Measurements from ENCODE around the gene NLGN2. TPM values are rescaled to one million over a fixed set of nuclear protein-coding genes. Genes with fewer than 3 reads are reported as not detected.
A peak's percentile ranks its signal among the peaks of the same experiment; 100 is the strongest.

NLGN2 gene
- total RNA-seq, 2 experiments from 2014 or later: 7.6 to 8.4 TPM

- H3K4me1 Mint-ChIP-seq (ENCODE audit: low read depth): peaks cover 10% of the 10 kb centered on the region
- no peak for ATAC-seq (ENCODE audit: poor library complexity)
- peak overlapping the region; percentile 74 to 77 for H3K27ac ChIP-seq (ENCODE audit: low read depth in 1 of 2, low read length in 2 of 2)
- TF ChIP-seq, protein P1, sequence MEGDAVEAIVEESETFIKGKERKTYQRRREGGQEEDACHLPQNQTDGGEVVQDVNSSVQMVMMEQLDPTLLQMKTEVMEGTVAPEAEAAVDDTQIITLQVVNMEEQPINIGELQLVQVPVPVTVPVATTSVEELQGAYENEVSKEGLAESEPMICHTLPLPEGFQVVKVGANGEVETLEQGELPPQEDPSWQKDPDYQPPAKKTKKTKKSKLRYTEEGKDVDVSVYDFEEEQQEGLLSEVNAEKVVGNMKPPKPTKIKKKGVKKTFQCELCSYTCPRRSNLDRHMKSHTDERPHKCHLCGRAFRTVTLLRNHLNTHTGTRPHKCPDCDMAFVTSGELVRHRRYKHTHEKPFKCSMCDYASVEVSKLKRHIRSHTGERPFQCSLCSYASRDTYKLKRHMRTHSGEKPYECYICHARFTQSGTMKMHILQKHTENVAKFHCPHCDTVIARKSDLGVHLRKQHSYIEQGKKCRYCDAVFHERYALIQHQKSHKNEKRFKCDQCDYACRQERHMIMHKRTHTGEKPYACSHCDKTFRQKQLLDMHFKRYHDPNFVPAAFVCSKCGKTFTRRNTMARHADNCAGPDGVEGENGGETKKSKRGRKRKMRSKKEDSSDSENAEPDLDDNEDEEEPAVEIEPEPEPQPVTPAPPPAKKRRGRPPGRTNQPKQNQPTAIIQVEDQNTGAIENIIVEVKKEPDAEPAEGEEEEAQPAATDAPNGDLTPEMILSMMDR (IDR thresholded peaks at IDR 0.05): no peak
- CTCF ChIA-PET: interaction anchor here (1.0 to 1.8 kb wide), 6 partner anchors 9 to 52 kb away, joined by 4 to 9 read pairs (median 7); partner anchors contain the start of genes PLSCR3 and TMEM256
- peaks cover 34% of the 10 kb centered on the region for H3K27me3 Mint-ChIP-seq
- H3K36me3 ChIP-seq (ENCODE audit: insufficient read depth, low read length): peaks cover 24% of the 10 kb centered on the region
- H3K9me3 ChIP-seq (ENCODE audit: control insufficient read depth in 1 of 2, insufficient read depth in 1 of 2, low read length in 2 of 2): no peaks in the 10 kb centered on the region
- intact Hi-C loops (cut with DNase I, micrococcal nuclease): loop anchor here (1.0 to 10.0 kb wide), 2 partner anchors 10 to 50 kb away; partner anchors contain the start of genes FGF11 (in 1 of the 2), PLSCR3 (in 1 of the 2) and TMEM102 (in 1 of the 2)
- peaks cover 36% of the 10 kb centered on the region for H3K36me3 Mint-ChIP-seq (ENCODE audit: low read depth)
- peaks cover 21 to 22% of the 10 kb centered on the region in 2 experiments for H3K27me3 ChIP-seq (ENCODE audit: control insufficient read depth in 1 of 2, insufficient read depth in 2 of 2, low read length in 2 of 2)
- POLR2A ChIA-PET: interaction anchor here (0.5 to 3.9 kb wide), 25 partner anchors 9 to 772 kb away, joined by 3 to 37 read pairs (median 4); partner anchors contain the start of genes ACAP1, NEURL4, NLGN2 and PLSCR3
- no peaks in the 10 kb centered on the region for H3K9me3 Mint-ChIP-seq
- H3K4me3 ChIP-seq (ENCODE audit: low read length): peak overlapping the region; percentile 64
- H3K4me3 Mint-ChIP-seq: peak overlapping the region; percentile 87
- peak in 2 of 14 experiments; percentile 8 to 36 for DNase-seq
- H3K27ac Mint-ChIP-seq: peak overlapping the region; percentile 91
- peaks cover 28% of the 10 kb centered on the region for H3K4me1 ChIP-seq (ENCODE audit: insufficient read depth, low read length)
These were observed 23.1 kb upstream of the NLGN2 start for GRCh38 chr17:7384489-7385081.

GRCh38 chr17:7388856-7389255, 18.8 kb upstream of the NLGN2 start:
- Histone ChIP-seq H3K4me3 (ENCODE audit: low read length) (no peak overlapping the region), H3K9me3 (ENCODE audit: control insufficient read depth in 1 of 2, insufficient read depth in 1 of 2, low read length in 2 of 2) (no peaks in the 10 kb centered on the region), H3K27ac (ENCODE audit: low read depth in 1 of 2, low read length in 2 of 2) (no peak overlapping the region), H3K4me1 (ENCODE audit: insufficient read depth, low read length) (peaks cover 52% of the 10 kb centered on the region), H3K36me3 (ENCODE audit: insufficient read depth, low read length) (peaks cover 55% of the 10 kb centered on the region), H3K27me3 (ENCODE audit: control insufficient read depth in 1 of 2, insufficient read depth in 2 of 2, low read length in 2 of 2) (no peaks in the 10 kb centered on the region)
- Mint-ChIP-seq H3K4me1 (ENCODE audit: low read depth) (peaks cover 29% of the 10 kb centered on the region), H3K4me3 (no peak overlapping the region), H3K27ac (no peak overlapping the region), H3K9me3 (no peaks in the 10 kb centered on the region), H3K27me3 (no peaks in the 10 kb centered on the region), H3K36me3 (ENCODE audit: low read depth) (peaks cover 74% of the 10 kb centered on the region)
- ChIA-PET POLR2A (interaction anchor here (1.3 kb wide), 1 partner anchor 15 kb away, joined by 3 read pairs; the partner anchor contains the start of gene TMEM256), CTCF (no interaction called here)
- DNase-seq (peak in 1 of 14 experiments; percentile 12), ATAC-seq (ENCODE audit: poor library complexity) (no peak)
- TF ChIP-seq, protein P1 (IDR thresholded peaks at IDR 0.05): no peak
- intact Hi-C loops (cut with DNase I, micrococcal nuclease): loop anchor here in 1 of 2 experiments (10.0 kb wide), 1 partner anchor 46 kb away; the partner anchor contains the start of genes FGF11 and TMEM102

DNA sequence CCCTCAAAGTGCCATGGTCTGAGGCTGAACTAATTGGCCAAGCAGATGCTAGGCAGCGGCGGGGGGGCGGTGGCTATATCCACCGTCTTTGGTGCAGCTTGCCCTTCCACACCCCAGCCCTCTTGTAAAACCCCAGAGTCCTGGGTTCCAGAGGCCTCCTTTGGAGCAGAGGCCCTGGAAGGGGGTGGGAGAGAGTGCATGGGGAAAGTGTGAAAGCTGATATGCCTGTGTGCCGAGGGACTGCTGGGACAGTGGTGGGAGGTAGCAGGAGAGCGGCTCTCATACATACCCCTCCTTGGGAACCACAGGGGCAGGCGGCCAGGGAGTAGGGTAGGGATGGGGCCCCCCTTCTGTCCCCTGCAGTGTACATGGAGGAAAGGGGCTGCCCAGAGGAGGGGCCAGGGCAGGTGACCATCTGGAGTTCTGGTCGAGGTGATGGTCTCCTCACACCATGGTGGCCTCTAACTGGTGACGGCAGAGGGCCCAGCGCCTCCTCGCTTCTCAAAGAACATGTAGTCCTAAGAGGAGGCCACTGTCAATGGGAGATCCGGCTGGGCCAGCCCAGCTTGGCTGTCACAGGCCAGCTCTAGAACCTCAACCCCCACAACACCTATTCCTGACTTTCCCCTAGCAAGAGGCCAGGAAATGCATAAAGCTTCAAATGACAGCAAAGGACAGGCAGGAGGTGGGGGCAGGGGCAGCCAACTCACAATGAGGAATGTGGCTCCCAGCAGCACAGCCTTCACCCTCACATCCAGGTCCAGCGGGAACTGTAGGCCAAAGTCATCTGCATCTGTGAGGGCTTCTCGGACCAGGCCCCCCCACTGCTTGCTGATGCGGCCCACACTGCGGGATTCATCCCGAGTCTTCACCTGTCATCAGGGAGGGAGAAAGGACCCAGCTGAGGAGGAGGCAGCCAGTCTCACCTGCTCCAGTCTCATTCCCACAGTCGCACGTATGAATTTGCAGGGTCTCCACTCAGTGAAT, 17.4 kb upstream of the NLGN2 start:
- ChIA-PET POLR2A (no interaction called here), CTCF (no interaction called here)

More for the DNA sequence above, 17.4 kb upstream of the NLGN2 start:
- ATAC-seq (ENCODE audit: poor library complexity) (no peak), DNase-seq (peak in 1 of 14 experiments; percentile 9)
- TF ChIP-seq, protein P1 (IDR thresholded peaks at IDR 0.05): no peak
- no peaks in the 10 kb centered on the region for H3K27me3 ChIP-seq (ENCODE audit: control insufficient read depth in 1 of 2, insufficient read depth in 2 of 2, low read length in 2 of 2)
- peak overlapping the region; percentile 39 for H3K27ac Mint-ChIP-seq
- H3K36me3 Mint-ChIP-seq (ENCODE audit: low read depth): peaks cover 73% of the 10 kb centered on the region
- peaks cover 48% of the 10 kb centered on the region for H3K4me1 ChIP-seq (ENCODE audit: insufficient read depth, low read length)
- peaks cover 31% of the 10 kb centered on the region for H3K4me1 Mint-ChIP-seq (ENCODE audit: low read depth)
- no peaks in the 10 kb centered on the region for H3K27me3 Mint-ChIP-seq
- H3K9me3 ChIP-seq (ENCODE audit: control insufficient read depth in 1 of 2, insufficient read depth in 1 of 2, low read length in 2 of 2): no peaks in the 10 kb centered on the region
- H3K4me3 Mint-ChIP-seq: no peak overlapping the region
- H3K4me3 ChIP-seq (ENCODE audit: low read length): no peak overlapping the region
- intact Hi-C loops (cut with DNase I, micrococcal nuclease): loop anchor here (5.0 to 10.0 kb wide), 2 partner anchors 42 to 45 kb away; partner anchors contain the start of genes FGF11 (in 1 of the 2) and TMEM102 (in 1 of the 2)
- H3K36me3 ChIP-seq (ENCODE audit: insufficient read depth, low read length): peaks cover 55% of the 10 kb centered on the region
- H3K27ac ChIP-seq (ENCODE audit: low read depth in 1 of 2, low read length in 2 of 2): no peak overlapping the region
- no peaks in the 10 kb centered on the region for H3K9me3 Mint-ChIP-seq

Measured in CD4-positive, alpha-beta T cell (primary cell).